Karpas-422 (cell line): ENCODE results near the gene PLSCR4. TPM values are rescaled to one million over a fixed set of nuclear protein-coding genes. Genes with fewer than 3 reads are reported as not detected.

Experiments used
- DNase-seq: peaks from one replicate; pipeline ENCODE4 v3.0.0-alpha.2; 2015
- H2AFZ ChIP-seq: fragments of 200-600 bp; sonication (generic); 2 replicates; pipeline ENCODE4 v1.6.1; 2014; ENCODE audit warnings: antibody characterized with exemption, low read length, mixed read lengths
- H3K27ac ChIP-seq: fragments of 200-600 bp; sonication (generic); 2 replicates; pipeline ENCODE4 v1.5.1; 2014; ENCODE audit warnings: mild to moderate bottlenecking, low read length, moderate library complexity
- H3K27me3 ChIP-seq: fragments of 200-600 bp; sonication (generic); 2 replicates; pipeline ENCODE4 v1.6.1; 2014; ENCODE audit warnings: low read length, mixed read lengths
- H3K36me3 ChIP-seq: fragments of 200-600 bp; sonication (generic); 2 replicates; pipeline ENCODE4 v1.6.1; 2014; ENCODE audit warnings: low read length, mixed read lengths; ENCODE audit not compliant: insufficient read depth
- H3K4me1 ChIP-seq: fragments of 200-600 bp; sonication (generic); 2 replicates; pipeline ENCODE4 v1.6.1; 2014; ENCODE audit warnings: mild to moderate bottlenecking, low read length, mixed read lengths
- H3K4me2 ChIP-seq: fragments of 200-600 bp; sonication (generic); 2 replicates; pipeline ENCODE4 v1.6.1; 2014; ENCODE audit warnings: low read length, low read depth, mild to moderate bottlenecking; ENCODE audit not compliant: poor library complexity, severe bottlenecking
- H3K4me3 ChIP-seq: fragments of 200-600 bp; sonication (generic); 2 replicates; pipeline ENCODE4 v1.5.1; 2014; ENCODE audit warnings: mild to moderate bottlenecking, antibody characterized with exemption, low read length, mixed read lengths
- H3K79me2 ChIP-seq: fragments of 200-600 bp; sonication (generic); 2 replicates; pipeline ENCODE4 v1.6.1; 2014; ENCODE audit warnings: mild to moderate bottlenecking, low read length, mixed read lengths
- H3K9ac ChIP-seq: fragments of 200-600 bp; sonication (generic); 2 replicates; pipeline ENCODE4 v1.6.0; 2014; ENCODE audit warnings: low read length
- H3K9me2 ChIP-seq: fragments of 200-600 bp; sonication (generic), shearing (Covaris generic); replicated peaks from 2 replicates; pipeline ENCODE4 v1.6.0; 2014; ENCODE audit warnings: mild to moderate bottlenecking, low read length, moderate library complexity; ENCODE audit not compliant: insufficient read depth
- H3K9me3 ChIP-seq: fragments of 300-700, 200-600 bp; sonication (generic); 2 replicates; pipeline ENCODE4 v1.6.1; 2014; ENCODE audit warnings: low read length, mixed read lengths
- H4K20me1 ChIP-seq: fragments of 200-600 bp; sonication (generic); 2 replicates; pipeline ENCODE4 v1.6.1; 2014; ENCODE audit warnings: mild to moderate bottlenecking, antibody characterized with exemption, low read length, low read depth; ENCODE audit not compliant: insufficient read depth
- total RNA-seq: library from RNA; depleted of rRNA; stranded (reverse); fragments of >200 nt; shearing (Covaris generic); gene quantifications from 2 replicates; pipeline ENCODE4 v1.2.3, GENCODE V29; 2014; ENCODE audit warnings: low replicate concordance

PLSCR4 gene
- total RNA-seq, 1 experiment from 2014 or later = not detected

DNA sequence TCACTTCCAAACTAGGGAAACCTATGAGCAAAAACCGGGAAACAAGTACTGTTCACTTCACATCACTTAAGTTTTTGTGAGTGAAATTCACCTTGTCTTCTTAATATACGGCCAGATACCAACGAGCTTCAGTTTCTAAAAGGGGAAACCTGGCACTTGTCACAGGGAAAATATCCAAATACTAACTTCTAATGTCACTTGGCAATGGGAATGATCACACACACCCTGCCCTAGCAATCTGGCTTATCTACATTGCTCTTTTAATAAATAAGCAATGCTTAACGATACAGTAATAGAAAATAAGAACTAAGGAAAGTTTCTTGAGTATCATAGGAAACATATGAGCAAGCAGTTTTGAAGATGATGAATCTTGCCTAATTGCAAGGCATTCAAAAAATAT, 55.3 kb downstream of the PLSCR4 start:
- H3K27ac ChIP-seq = no peak overlapping the region
- no peaks in the 10 kb centered on the region for H3K4me1 ChIP-seq
- H4K20me1 ChIP-seq = no peaks in the 10 kb centered on the region
- H3K4me2 ChIP-seq = no peak overlapping the region
- no peak overlapping the region for H3K9ac ChIP-seq
- no peaks in the 10 kb centered on the region for H3K36me3 ChIP-seq
- no peaks in the 10 kb centered on the region for H3K9me2 ChIP-seq
- DNase-seq = no peak
- no peak overlapping the region for H2AFZ ChIP-seq
- H3K4me3 ChIP-seq = no peak overlapping the region
- H3K9me3 ChIP-seq = no peaks in the 10 kb centered on the region
- no peaks in the 10 kb centered on the region for H3K79me2 ChIP-seq
- H3K27me3 ChIP-seq = no peaks in the 10 kb centered on the region

DNA sequence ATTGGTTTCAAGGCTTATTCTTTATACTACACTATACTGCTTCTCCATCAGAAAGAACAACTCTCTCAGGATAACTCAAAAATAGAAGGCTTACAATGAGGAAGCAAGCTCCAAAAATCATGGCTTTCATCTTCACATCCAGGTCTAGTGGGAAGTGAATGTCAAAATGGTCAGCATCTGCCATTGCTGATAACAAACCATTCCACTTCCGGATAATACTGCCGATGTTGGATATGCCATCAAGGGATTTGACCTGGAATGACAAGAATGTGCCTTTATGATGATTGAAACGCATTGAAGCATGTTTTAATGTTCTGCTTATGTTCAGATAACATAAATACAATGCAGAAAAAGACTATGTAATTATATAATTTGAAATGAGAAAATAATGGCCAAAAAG, 55.9 kb downstream of the PLSCR4 start:
- Histone ChIP-seq H3K27me3 (no peaks in the 10 kb centered on the region), H3K27ac (no peak overlapping the region), H3K9me2 (no peaks in the 10 kb centered on the region), H3K4me1 (no peaks in the 10 kb centered on the region), H3K4me3 (no peak overlapping the region), H3K9me3 (no peaks in the 10 kb centered on the region), H3K4me2 (no peak overlapping the region), H3K36me3 (no peaks in the 10 kb centered on the region), H3K79me2 (no peaks in the 10 kb centered on the region), H2AFZ (no peak overlapping the region), H3K9ac (no peak overlapping the region), H4K20me1 (no peaks in the 10 kb centered on the region)
- DNase-seq = no peak

DNA sequence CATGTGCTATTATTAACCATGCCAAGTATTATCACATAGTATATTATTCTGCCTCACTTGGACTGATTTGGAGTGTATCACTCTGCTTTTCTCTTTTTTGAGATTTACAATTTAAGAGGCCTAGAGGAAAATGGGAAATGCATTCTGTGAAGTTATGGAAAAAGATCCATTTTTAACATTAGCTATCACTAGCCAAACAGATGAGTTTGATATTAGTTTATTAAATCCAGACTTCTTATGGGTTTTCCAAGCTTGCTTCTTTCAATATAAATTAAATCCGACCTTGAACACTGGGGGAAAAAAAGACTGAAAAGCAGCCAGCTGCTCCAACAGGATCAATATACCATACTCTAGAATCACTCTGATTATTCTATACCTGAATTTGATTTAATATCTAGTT, 59.9 kb downstream of the PLSCR4 start:
- Histone ChIP-seq H3K9me2 (no peaks in the 10 kb centered on the region), H3K27ac (no peak overlapping the region), H3K9me3 (no peaks in the 10 kb centered on the region), H4K20me1 (no peaks in the 10 kb centered on the region), H3K27me3 (no peaks in the 10 kb centered on the region), H2AFZ (no peak overlapping the region), H3K4me3 (no peak overlapping the region), H3K4me2 (no peak overlapping the region), H3K4me1 (no peaks in the 10 kb centered on the region), H3K36me3 (no peaks in the 10 kb centered on the region), H3K79me2 (no peaks in the 10 kb centered on the region), H3K9ac (no peak overlapping the region)
- DNase-seq = no peak

DNA sequence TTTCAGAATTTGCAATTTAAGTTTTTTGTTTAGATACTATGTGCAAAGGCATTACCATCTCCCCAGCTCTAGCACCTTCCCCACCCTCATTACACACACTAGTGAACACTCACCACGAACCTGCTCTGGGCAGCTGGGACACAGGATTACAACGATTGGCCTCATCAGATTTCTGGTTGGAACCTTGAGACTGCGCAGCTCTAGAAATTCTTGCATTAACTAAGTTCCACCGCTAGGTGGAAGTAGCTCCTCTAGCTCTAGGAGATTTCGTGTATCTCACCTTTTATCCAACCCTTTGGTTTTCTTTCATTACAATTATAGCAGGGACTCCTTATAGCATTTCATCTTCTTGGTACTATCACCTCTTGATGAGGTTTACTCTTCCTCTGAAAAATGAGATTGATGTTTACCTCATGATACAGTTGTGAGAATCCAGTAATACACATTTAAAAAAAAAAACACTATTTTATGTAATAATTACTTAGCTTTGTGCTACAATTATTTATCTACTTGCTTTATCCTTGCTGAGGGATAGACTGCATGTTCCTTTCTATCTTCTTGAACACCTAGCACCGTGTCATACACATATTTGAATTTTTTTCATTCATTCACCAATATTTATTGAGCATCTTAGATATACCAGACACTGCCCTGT, 61.3 kb downstream of the PLSCR4 start:
- H3K79me2 ChIP-seq = no peaks in the 10 kb centered on the region
- no peaks in the 10 kb centered on the region for H4K20me1 ChIP-seq
- no peak overlapping the region for H2AFZ ChIP-seq
- no peak overlapping the region for H3K4me2 ChIP-seq
- H3K9ac ChIP-seq = no peak overlapping the region
- H3K27ac ChIP-seq = no peak overlapping the region
- H3K9me3 ChIP-seq = no peaks in the 10 kb centered on the region
- H3K4me3 ChIP-seq = no peak overlapping the region
- H3K4me1 ChIP-seq = no peaks in the 10 kb centered on the region
- H3K9me2 ChIP-seq = no peaks in the 10 kb centered on the region
- no peaks in the 10 kb centered on the region for H3K36me3 ChIP-seq
- no peaks in the 10 kb centered on the region for H3K27me3 ChIP-seq
- DNase-seq = peak; percentile 82

DNA sequence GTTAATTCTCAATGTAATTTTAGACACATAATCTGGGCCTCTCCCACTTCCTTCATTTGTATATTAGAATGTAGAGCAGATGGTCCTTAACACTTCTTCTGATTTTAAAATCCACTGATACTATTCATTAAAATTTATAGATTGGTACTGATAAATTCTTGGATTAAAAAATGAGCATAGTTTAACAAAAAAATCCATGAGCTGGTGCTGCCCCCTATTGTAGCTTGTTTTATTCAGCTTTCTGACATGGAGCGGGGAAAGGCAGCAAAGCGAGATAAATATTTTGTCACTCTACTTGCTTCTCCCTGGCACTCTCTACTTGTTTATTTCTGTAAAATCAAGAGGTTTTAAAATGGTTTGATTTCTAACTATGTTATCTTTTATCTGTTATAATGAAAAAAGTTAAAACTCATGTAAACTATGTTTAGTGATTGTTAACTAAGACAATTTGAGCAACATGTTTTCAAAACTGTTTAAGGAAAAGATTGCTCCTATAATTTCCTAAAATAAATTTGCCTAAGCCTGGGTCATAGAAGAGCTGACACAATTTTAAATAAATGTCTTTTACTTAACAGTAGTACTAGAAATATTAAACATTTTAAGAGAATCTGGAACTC, 63.5 kb downstream of the PLSCR4 start:
- H3K4me2 ChIP-seq = no peak overlapping the region
- peak; percentile 69 for DNase-seq
- no peaks in the 10 kb centered on the region for H3K9me3 ChIP-seq
- no peaks in the 10 kb centered on the region for H3K4me1 ChIP-seq
- no peaks in the 10 kb centered on the region for H3K27me3 ChIP-seq
- no peaks in the 10 kb centered on the region for H3K79me2 ChIP-seq
- no peaks in the 10 kb centered on the region for H3K36me3 ChIP-seq
- H3K27ac ChIP-seq = no peak overlapping the region
- no peak overlapping the region for H3K9ac ChIP-seq
- no peaks in the 10 kb centered on the region for H3K9me2 ChIP-seq
- no peak overlapping the region for H2AFZ ChIP-seq
- no peaks in the 10 kb centered on the region for H4K20me1 ChIP-seq
- no peak overlapping the region for H3K4me3 ChIP-seq

- Histone ChIP-seq H3K9me2 (no peaks in the 10 kb centered on the region), H3K27me3 (no peaks in the 10 kb centered on the region), H3K9me3 (no peaks in the 10 kb centered on the region), H2AFZ (no peak overlapping the region), H4K20me1 (no peaks in the 10 kb centered on the region), H3K9ac (no peak overlapping the region), H3K79me2 (no peaks in the 10 kb centered on the region), H3K4me2 (no peak overlapping the region), H3K4me3 (no peak overlapping the region), H3K27ac (no peak overlapping the region), H3K4me1 (no peaks in the 10 kb centered on the region), H3K36me3 (no peaks in the 10 kb centered on the region)
- no peak for DNase-seq
Observed at GRCh38 chr3:146184241-146185015, 66.5 kb downstream of the PLSCR4 start.

DNA sequence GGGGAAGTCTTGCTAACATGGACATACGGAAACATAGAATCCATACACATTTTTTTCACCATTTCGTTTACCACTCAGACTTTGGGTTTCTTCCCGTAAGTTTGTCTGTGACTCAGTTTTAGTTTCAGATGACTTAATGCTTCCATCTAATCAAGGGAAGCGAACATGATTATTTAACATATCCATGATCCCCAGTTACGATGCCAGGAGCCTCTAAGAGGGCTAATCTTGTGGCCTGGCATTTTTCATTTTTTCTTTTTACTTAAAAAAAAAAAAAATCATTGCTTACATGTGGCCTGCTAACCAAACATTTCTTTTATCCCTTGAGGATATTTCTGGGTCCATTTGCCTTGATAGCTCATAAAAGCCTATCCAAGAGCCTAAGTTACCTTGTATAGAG, 69.7 kb downstream of the PLSCR4 start:
- no peaks in the 10 kb centered on the region for H3K79me2 ChIP-seq
- H3K4me1 ChIP-seq = no peaks in the 10 kb centered on the region
- H3K9me2 ChIP-seq = no peaks in the 10 kb centered on the region
- H3K9me3 ChIP-seq = no peaks in the 10 kb centered on the region
- no peak overlapping the region for H3K4me2 ChIP-seq
- no peak overlapping the region for H3K27ac ChIP-seq
- no peak overlapping the region for H2AFZ ChIP-seq
- H4K20me1 ChIP-seq = no peaks in the 10 kb centered on the region
- H3K27me3 ChIP-seq = no peaks in the 10 kb centered on the region
- no peak overlapping the region for H3K4me3 ChIP-seq
- no peaks in the 10 kb centered on the region for H3K36me3 ChIP-seq
- DNase-seq = no peak
- H3K9ac ChIP-seq = no peak overlapping the region

DNA sequence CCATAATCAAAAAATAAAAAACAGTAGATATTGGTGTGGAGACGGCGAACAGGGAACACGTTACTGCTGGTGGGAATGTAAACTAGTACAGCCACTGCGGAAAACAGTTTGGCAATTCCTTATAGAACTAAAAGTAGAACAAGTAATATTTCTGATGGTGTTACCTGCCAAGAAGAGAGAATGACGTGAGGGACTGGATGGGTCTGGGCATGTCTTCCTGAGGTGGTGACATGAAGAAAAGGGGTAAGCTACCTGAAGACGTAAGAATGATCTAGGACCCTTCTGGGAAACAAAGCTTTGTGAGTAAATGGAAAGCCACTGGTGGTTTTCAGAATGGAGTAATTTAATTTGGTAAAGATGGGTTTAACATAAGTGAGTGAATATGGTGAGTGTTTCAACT, 70.5 kb downstream of the PLSCR4 start:
- Histone ChIP-seq H3K9me3 (no peaks in the 10 kb centered on the region), H4K20me1 (no peaks in the 10 kb centered on the region), H3K36me3 (no peaks in the 10 kb centered on the region), H3K27ac (no peak overlapping the region), H3K4me1 (no peaks in the 10 kb centered on the region), H3K79me2 (no peaks in the 10 kb centered on the region), H3K9me2 (no peaks in the 10 kb centered on the region), H3K27me3 (no peaks in the 10 kb centered on the region), H3K4me2 (no peak overlapping the region), H2AFZ (no peak overlapping the region), H3K4me3 (no peak overlapping the region), H3K9ac (no peak overlapping the region)
- no peak for DNase-seq
